Measurements from ENCODE around the gene TMEM219. TPM values are rescaled to one million over a fixed set of nuclear protein-coding genes. Genes with fewer than 3 reads are reported as not detected.

Gene TMEM219
- total RNA-seq, 1 donor from 2014 or later: 26.9 TPM

DNA sequence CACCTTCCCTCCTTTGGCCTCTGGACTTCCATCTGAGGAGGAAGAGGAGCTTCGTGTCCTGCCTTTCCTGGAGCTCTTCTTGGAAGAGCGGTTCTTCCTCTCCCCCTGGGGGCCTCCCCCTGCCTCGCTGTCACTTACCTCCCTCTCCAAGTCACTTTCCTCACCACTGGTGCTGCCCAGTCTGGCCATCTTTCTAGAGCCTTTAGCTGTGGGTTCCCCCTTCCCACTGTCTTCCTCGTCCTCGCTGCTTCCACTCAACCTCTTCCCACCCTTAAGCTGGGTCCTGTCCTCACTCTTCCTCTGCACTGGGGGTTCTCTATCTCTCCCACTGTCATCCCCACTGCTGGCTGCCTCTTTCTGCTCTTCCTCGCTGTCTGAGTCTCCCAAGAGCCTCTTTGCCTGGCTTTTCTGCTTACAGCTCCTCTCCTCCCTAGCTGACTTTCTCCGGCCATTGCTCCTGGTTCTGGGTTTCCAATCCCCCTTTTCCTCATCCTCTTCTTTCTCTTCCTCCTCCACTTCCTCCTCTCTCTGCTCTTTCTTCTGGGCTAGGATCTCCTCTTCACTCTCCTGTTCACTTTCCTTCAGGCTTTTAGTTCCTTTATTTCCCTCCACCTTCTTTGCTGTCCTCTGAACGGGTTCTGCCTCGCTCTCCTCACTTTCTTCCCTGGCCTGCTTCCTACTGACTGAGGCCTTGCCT lies 32.2 kb downstream of the TMEM219 start:
- FAIRE-seq: no peak
- no peak for DNase-seq (ENCODE audit: low spot score in 2 of 2)

DNA sequence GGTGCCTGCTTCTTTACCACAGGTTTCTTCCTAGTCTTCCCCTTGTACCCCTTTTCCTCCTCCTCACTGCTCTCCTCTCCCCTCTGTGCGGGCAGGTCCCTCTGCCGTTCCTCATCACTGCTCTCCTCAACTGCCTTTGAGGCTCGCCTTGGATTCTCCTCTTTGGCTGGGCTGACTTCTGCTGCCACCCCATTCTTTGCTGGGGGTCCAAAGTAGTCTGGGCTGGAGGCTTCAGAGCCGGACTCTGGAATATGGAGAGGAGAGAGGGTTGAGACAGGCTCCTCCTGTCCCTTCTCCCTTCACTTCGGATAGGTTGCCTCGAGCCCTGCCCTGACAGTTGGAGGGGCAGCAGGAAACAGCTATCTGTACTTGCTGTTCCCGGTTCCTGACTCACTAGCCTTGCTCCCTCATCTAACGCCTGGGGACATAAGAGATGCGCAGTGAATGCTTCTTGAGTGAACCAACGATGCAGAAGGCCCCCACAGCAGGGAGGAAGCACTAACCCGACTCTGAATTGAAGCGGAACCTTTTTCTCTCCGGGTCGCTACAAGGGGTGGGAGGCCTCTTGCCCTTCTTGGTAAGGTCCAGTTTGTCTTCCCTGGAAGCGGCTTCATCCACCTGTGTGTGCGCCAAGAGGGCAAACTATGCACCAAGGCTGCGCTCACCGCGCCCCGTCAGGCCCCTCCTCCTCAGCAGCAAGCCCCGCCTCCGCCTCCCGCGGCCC lies 32.9 kb downstream of the TMEM219 start:
- FAIRE-seq: no peak
- DNase-seq (ENCODE audit: low spot score in 2 of 2): peak; percentile 70 to 75

DNA sequence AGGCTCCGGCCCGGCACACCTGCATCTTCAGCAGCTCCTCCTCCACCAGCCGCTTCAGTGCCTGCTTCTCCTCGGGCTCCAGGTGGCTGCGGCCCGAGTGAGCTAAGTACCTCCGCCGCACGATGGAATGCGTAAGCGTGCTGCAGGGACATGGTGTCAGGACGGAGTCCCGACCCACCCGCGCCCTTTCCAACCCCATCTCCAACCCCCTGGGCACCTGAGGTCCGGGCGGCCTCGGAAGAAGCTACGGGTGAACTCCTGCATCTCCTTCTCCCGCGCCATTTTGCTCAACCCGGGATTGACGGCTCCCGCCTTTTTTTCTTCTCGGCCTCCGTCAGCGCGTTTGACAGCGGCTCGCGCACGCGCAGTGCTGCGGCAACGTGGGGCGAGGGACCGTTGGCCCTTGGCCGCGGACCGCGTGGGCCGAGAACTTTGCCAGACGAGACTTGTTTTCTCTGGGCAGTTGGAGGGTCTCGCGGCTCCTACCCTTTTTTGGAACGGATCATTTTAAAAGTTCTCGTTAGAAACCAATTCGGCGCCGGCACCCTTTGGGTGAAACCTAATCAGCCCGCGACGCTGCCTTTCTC lies 33.5 kb downstream of the TMEM219 start, which contains the start of gene HIRIP3:
Gene HIRIP3 (minus strand): TSS at position 294 of the 587 bp plus-strand sequence. CDS start 12 bp downstream, at position 282.
- FAIRE-seq: no peak

DNA sequence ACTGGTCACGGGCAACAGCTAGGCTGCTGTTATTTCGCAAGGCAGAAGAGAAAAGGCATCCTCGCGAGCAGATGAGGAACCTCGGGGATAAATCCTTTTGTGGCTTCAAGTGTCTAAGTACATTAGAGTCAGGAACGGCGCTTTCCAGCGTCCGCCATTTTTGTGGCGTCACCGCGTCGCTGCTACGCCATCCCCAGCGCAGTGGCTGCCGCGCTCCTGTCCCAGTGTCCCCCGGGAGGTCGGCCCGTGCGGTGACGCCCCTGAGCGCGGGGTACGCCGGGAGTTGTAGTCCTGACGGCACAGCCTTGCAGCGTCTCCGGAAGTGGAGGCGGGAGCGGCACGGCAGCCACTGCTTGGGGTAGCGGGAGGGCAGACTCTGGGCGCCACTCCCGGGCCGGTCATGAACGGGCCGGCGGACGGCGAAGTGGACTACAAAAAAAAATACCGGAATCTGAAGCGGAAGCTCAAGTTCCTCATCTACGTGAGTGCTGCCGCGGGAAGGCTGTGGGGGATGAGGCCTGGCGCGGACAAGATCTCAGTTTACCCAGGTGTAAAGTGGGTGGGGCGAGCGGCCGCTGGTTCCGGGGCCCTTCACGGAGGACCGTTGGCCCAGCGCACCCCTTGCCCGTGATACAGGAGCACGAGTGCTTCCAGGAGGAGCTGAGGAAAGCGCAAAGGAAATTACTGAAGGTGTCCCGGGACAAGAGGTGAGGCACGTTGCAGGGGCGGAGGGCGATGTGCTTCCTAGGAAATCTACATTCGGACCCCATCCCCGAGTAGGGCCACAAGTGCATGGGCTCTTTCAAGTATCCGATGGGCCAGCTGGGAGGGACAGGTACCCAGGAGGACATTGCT lies 34.3 kb downstream of the TMEM219 start, which contains the start of gene INO80E:
Gene INO80E (plus strand): TSS at position 331 of the 855 bp plus-strand sequence. CDS start 70 bp downstream, at position 401.
- no peak for FAIRE-seq
- DNase-seq (ENCODE audit: low spot score in 2 of 2): peak; percentile 100

More for the DNA sequence above, 33.5 kb downstream of the TMEM219 start, which contains the start of gene HIRIP3:
- peak; percentile 89 to 91 for DNase-seq (ENCODE audit: low spot score in 2 of 2)

DNA sequence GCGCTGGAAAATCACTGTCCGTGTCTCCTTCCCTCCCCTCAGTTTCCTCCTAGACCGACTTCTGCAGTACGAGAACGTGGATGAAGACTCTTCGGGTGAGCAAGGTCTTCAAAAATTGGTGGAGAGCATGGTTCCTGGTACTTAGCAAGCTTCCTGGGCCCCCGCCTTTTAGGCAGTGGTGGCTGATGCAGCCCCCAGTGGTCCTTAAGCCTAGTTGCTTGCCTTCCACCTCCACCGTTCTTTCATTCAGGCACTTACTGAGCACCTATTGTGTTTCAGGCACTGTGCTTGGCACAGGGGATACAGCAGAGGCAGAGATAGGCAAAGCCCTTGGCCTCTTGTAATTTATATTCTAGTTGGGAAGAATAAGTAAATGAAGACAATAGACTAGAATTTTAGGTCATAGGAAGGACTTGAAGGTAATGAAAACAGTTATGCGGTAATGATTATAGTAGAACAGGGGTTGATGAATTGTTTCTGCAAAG lies 34.9 kb downstream of the TMEM219 start:
- FAIRE-seq: no peak
- no peak for DNase-seq (ENCODE audit: low spot score in 2 of 2)

DNA sequence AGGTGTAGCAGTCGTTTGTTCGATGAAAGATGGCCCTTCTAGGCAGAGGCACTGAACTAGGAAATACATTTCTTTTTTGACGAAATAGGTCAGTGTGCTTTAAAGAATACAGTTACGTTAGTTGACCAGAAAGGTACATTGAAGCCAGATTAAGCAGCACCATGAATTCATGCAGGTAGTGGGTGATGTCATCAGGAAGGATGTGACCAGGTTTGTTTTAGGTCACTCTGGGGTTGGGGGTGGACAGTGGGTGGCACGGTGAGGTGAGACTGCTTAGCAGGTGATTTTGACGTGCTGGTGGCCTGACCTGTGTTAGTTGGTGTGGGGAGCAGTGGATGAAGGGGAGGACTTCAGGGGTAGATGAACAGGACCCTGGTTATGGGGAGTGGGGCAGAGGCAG lies 37.7 kb downstream of the TMEM219 start:
- DNase-seq (ENCODE audit: low spot score in 2 of 2) (no peak), FAIRE-seq (no peak)

DNA sequence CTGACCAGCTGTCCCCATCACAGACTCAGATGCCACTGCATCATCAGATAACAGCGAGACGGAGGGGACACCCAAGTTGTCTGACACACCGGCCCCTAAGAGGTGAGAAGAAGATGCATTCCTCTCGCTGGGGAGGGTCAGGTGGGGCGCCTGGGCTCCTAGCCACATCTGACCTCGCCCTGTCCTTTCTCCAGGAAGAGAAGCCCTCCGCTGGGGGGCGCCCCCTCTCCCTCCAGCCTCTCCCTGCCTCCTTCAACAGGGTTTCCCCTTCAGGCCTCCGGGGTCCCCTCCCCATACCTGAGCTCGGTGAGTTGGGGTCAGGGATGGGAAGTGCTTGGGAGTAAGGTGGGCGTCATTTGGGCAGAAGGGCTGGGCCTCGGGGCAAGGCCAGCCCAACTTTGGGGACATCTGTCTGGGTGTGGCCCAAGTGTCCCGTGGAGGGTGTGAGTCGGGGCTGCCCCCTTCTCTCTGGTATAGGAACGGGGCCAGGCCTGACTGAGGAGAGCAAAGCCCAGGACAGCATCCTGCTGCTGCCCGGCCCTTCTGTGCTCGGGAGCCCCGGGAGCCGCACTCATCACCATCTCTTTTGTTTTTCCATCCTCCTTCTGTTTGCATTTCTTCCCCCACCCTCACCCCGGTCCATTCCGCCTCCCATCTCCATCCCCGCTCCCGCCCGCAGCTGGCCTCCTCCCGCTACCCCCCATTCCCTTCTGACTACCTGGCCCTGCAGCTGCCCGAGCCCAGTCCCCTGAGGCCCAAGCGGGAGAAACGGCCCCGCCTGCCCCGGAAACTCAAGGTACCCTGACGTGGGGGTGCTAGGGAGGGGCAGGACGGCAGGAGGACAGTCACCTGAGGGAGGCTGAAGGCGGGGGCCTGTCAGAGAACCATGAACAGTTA lies 39.1 kb downstream of the TMEM219 start:
- DNase-seq (ENCODE audit: low spot score in 2 of 2): no peak
- no peak for FAIRE-seq

DNA sequence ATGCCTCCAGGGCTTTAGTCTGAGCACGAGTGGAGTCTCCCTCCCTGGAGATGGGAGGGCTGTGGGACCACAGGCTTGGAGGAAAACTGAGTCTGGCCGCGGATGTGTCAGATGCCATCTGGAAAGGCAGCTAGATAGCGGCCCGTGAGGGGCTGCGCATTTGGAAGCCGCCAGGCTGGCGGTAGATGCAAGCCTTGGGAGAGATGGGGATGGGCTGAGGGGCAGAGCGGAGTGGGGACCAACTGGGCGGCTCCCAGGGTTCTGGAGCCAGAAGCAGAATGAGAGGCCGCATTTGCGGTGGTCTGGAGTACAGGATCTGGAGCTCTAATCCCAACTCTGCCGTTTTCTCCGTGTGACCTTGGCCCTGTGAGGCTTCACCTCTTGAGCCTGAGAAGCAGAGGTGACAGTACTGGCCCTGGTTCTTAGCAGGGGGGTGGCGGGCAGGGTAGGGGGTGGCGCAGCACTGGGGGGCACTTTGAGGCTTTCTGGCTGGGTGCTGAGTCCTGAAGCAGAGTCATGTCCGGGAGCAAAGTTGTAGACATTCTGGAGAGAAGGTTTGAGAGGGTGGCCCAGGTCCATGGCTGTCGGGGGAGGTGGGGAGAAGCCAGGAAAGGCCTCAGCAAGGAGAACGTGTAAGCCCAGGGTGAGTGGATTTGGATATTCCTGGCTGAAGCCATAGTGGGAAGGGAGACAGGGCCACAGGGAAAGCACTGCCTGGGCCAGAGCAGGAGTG lies 40.9 kb downstream of the TMEM219 start:
- DNase-seq (ENCODE audit: low spot score in 2 of 2) (no peak), FAIRE-seq (no peak)

DNA sequence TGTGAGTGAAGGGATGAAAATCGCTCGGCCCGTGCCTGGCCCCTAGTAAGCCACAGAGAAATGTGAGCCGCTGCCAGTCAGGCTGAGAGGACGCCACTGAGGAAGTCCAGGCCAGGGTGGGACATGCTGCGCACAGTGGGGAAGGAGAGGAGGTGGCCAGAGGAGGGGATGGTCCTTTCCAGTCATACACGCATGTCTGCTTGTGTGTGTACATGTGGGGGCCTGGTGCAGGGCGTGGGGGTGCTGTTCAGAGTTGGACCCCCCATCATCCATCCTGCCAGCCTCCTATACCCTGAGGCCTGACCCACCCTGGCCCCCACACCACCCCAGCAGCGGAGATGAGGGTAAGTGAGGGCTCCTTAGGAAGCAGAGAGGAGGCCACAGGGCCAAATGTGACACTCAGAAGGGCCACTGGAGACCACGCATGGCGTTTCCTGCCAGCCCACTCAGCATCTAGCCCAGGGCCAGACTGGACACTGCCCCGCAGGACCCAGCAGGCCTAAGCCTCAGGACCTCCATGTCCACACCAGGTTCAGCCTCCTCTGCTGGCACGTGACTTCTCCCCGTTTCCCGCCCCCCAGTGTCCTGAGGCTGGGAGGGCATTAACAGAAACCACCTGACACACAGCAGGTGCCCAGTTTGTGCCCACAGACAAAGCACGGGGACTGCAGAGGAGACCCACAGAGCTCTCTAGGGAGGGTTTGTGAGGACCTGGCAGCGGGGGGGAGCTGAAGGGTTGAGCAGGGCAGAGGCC lies 42.0 kb downstream of the TMEM219 start:
- no peak for FAIRE-seq

DNA sequence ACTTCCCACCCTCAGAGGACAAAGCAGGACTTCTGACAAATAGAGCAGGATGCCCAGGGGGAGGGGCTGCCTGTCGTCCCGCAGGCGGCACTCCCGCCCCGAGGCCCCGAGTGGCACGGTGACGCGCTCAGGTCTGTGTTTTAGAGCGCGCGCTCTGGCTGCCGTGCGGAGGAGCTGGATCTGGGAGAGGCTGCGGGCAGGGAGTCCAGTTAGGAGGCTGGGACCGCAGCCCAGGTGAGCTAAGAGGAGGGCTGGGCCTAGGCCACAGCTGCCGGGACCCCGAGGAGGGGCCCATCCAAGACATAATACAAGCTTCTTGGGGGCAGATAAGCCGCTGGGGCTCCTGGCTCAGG lies 42.5 kb downstream of the TMEM219 start:
- no peak for FAIRE-seq
- no peak for DNase-seq (ENCODE audit: low spot score in 2 of 2)

More for the DNA sequence above, 42.0 kb downstream of the TMEM219 start:
- no peak for DNase-seq (ENCODE audit: low spot score in 2 of 2)

DNA sequence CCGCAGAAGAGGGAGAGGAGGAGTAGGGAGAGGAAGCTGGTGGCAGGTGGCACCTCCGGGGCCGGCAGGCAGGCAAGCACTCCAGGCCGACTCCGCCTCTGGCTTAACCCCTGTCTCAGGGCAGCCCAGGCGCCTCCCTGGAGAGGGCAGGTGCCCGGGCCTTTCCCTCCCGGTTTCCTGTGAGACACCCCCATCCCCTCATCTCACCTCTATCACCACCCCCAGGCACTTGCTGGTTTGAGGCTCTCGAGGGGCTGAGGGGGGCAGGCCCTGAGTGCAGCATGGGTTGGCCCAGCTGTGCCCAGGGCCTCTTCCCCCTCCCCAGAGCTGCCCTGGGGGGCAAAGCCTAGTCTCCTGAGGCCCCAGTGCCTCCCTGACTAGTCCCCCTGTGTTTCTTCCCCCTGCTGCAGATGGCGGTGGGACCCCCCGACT lies 42.9 kb downstream of the TMEM219 start:
- DNase-seq (ENCODE audit: low spot score in 2 of 2) (no peak), FAIRE-seq (no peak)

DNA sequence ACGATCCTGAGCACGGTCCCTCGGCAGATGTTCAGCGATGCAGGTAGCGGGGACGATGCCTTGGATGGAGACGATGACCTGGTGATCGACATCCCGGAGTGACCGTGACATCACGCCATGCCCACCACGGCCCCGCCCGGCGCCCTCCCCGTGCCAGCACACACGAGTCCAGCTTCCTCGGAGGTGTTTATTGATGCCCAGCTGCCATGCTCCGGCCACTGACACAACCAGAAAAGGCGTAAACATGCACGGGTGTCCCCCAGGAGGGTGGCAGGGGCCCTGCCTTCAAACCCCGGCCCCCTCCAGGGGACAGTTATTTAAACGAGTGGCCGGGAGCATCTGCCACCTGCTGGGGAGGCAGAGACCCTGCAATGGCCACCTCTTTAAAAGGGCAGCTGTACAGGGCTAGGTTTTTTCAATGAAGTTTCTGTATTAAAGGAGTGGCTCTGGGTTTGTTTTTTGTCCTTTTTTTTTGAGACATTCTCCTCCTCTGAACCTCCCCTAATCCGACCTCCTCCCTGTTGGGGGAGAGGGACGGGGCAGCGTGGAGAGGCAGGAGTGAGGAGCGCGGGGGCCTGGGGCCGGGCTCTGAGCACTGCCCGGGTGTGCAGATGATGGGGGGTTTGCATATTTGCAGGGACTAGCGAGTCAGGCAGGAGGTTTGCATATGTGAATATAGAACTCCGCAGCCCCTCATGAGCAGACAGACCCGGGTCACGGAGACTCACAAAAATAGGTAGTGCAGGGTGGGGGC lies 43.6 kb downstream of the TMEM219 start:
- FAIRE-seq (no peak), DNase-seq (ENCODE audit: low spot score in 2 of 2) (peak; percentile 74 to 85)

DNA sequence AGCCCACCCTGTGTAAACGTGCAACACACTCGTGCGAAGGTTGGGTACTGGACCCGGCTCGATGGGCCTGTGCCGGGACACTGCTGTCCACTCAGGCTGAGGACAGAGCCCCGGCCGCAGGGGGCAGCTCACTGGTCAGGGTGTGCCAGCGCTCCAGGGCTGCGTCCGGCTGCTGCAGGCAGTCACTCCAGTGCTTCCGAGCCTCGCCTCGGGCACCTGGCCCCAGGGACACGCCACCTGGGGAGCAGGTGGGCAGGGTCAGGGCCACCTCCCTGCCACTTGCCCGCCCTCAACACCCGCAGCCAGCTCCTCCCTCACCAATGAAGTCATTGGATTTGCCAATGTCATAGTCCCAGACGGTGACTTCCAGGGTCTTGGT lies 44.2 kb downstream of the TMEM219 start:
- FAIRE-seq (no peak), DNase-seq (ENCODE audit: low spot score in 2 of 2) (no peak)

DNA sequence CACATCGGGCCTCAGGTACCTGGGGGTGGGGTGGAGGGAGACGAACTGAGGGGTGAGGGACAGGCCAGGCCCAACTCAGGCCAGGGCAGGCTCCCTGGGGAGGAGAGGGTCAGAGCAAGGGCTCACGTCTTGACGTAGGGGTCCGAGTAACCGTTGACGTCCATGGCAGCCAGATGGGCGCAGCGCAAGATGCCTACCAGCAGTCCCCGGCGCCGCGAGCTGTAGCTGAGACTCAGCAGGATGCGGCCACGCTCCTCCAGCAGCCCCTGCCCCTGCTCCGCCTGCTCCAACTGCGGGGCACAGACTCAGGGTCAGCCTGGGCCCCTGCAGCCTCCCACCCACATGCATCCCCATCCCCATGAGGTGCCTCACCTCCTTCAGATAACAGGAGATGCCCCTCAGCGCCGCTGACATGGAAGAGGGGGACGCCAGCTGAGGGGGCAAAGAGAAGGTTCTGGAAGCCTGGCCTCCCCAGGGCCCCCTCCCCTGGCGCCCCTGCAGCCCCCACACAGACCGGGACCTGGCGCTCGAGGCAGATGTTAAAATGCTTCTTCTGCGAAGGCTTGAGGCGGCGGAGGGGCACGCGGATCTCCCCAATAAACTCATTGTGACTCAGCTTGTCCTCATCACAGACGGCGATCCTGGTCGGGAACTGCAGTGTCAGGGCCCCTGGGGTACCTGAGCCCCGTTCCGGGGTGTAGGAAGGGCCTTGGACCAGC lies 44.9 kb downstream of the TMEM219 start:
- no peak for DNase-seq (ENCODE audit: low spot score in 2 of 2)
- FAIRE-seq: no peak

DNA sequence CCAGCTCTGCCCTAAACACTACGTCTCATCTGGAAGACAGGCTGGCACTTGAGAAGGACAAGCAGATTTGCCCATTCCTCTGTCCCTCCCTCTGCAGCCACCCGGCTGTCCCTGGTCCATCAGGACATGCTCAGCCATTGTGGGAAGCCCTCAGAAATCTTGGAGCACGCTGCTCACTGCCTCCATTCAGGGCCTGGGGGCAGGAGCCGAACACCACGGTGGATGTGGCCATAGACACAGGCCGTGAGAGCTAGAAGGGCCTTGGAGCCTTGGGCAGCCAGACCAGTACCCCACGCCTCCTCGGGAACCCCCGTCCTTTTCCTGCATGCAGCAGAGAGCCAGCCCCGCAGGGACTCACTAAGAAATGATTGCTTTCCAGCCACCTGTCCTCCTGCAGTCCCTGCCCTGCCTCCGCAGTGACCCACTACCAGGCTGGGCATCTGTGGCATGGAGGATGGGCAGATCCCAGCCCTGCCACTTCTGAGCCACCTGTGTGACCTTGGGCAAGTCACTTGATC lies 45.6 kb downstream of the TMEM219 start:
- DNase-seq (ENCODE audit: low spot score in 2 of 2) (no peak), FAIRE-seq (no peak)

Data from frontal cortex (tissue), 4 donors.